HCT116 (cell line): ENCODE data around the gene CNPY1.

Experiments
- ELF1 ChIP-seq: IDR thresholded peaks from 2 replicates; pipeline ENCODE4 v1.6.1; 2012; ENCODE audit warnings: low read depth, borderline replicate concordance
- EZH2 ChIP-seq: fragments of 200-600 bp; sonication (generic); IDR thresholded peaks from 2 replicates; pipeline ENCODE4 v1.6.1; 2017; ENCODE audit warnings: antibody characterized with exemption, mixed run types
- POLR2A ChIP-seq: IDR thresholded peaks from 2 replicates; pipeline ENCODE4 v1.7.0; 2011; ENCODE audit warnings: borderline replicate concordance; ENCODE audit not compliant: insufficient read depth, insufficient read length; ENCODE audit errors: extremely low read depth
- POLR2AphosphoS5 ChIP-seq: IDR thresholded peaks from 2 replicates; pipeline ENCODE4 v1.6.1; 2011; ENCODE audit warnings: mild to moderate bottlenecking, low read depth, low read length, moderate library complexity
- RAD21 ChIP-seq: IDR thresholded peaks from 2 replicates; pipeline ENCODE4 v1.6.1; 2012; ENCODE audit warnings: low read depth, mild to moderate bottlenecking
- REST ChIP-seq: IDR thresholded peaks from 2 replicates; pipeline ENCODE4 v1.6.1; 2012; ENCODE audit warnings: low read depth
- SP1 ChIP-seq: IDR thresholded peaks from 2 replicates; pipeline ENCODE4 v1.6.1; 2012; ENCODE audit warnings: low read depth
- TCF7L2 ChIP-seq: IDR thresholded peaks from 2 replicates; pipeline ENCODE4 v1.7.0; 2011; ENCODE audit warnings: borderline replicate concordance, inconsistent platforms; ENCODE audit not compliant: insufficient read depth, insufficient read length; ENCODE audit errors: extremely low read depth
- YY1 ChIP-seq: IDR thresholded peaks from 2 replicates; pipeline ENCODE4 v1.6.1; 2011; ENCODE audit warnings: low read length, low read depth, moderate library complexity, mild to moderate bottlenecking; ENCODE audit not compliant: insufficient replicate concordance; ENCODE audit errors: extremely low read depth
- ZFX ChIP-seq: fragments of 450-650 bp; IDR thresholded peaks from 2 replicates; pipeline ENCODE4 v1.6.1; 2017
- TF ChIP-seq, protein P1 (sequence below), 3 experiments: fragments of 200-600 bp in 1 of 3; sonication (generic) in 1 of 3; IDR thresholded peaks in 2 of 3; conservative IDR thresholded peaks in 1 of 3; 2 replicates each; pipeline ENCODE4 v1.5.1; 2012 to 2017; ENCODE audit warnings: low read depth in 2 of 3, low read length in 2 of 3, antibody characterized with exemption in 1 of 3, borderline replicate concordance in 1 of 3, control low read depth in 1 of 3, mild to moderate bottlenecking in 1 of 3, mixed read lengths in 1 of 3, mixed run types in 1 of 3, moderate library complexity in 1 of 3; ENCODE audit not compliant: insufficient read depth in 1 of 3
- TF ChIP-seq, protein P2 (sequence below): IDR thresholded peaks from 2 replicates; pipeline ENCODE4 v1.6.1; 2012

- TF ChIP-seq, protein P1, sequence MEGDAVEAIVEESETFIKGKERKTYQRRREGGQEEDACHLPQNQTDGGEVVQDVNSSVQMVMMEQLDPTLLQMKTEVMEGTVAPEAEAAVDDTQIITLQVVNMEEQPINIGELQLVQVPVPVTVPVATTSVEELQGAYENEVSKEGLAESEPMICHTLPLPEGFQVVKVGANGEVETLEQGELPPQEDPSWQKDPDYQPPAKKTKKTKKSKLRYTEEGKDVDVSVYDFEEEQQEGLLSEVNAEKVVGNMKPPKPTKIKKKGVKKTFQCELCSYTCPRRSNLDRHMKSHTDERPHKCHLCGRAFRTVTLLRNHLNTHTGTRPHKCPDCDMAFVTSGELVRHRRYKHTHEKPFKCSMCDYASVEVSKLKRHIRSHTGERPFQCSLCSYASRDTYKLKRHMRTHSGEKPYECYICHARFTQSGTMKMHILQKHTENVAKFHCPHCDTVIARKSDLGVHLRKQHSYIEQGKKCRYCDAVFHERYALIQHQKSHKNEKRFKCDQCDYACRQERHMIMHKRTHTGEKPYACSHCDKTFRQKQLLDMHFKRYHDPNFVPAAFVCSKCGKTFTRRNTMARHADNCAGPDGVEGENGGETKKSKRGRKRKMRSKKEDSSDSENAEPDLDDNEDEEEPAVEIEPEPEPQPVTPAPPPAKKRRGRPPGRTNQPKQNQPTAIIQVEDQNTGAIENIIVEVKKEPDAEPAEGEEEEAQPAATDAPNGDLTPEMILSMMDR (IDR thresholded peaks at IDR 0.05 in 2 of 3, conservative IDR thresholded peaks at IDR 0.05 in 1 of 3; ENCODE audit: borderline replicate concordance in 1 of 3, insufficient read depth in 1 of 3, low read depth in 2 of 3, low read length in 2 of 3): no peak
- TF ChIP-seq ELF1: no peak
- TF ChIP-seq EZH2: no peak
- no peak for TF ChIP-seq REST
- no peak for TF ChIP-seq RAD21
- no peak for TF ChIP-seq SP1
- no peak for TF ChIP-seq POLR2AphosphoS5
- no peak for TF ChIP-seq TCF7L2
- TF ChIP-seq POLR2A: no peak
- TF ChIP-seq YY1: no peak
- TF ChIP-seq, protein P2, sequence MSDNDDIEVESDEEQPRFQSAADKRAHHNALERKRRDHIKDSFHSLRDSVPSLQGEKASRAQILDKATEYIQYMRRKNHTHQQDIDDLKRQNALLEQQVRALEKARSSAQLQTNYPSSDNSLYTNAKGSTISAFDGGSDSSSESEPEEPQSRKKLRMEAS: no peak
- TF ChIP-seq ZFX: no peak
Observed at GRCh38 chr7:155579565-155579964, 33.2 kb upstream of the CNPY1 start.
